Measurements from ENCODE around the gene CTNNA2.

CTNNA2 gene

DNA sequence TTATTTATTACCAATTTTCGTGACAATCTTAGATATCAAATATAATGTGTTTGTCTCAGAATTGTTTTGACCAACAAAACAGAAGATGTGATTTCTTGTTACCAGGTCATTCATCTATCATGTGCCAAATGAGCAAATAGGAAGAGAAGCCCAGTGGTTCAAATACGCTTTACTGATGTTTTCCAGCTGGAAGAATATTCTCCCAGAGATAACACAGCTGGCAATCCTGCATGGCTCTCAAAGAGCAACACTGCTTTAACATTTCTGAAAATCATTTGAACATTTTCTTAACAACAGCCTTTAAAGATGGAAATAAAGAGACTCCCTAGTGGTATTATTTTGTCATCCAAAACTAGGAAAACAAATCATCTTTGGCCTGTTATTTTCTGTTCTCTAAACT is 359.8 kb downstream of the CTNNA2 start:
- TF ChIP-seq, protein P1, sequence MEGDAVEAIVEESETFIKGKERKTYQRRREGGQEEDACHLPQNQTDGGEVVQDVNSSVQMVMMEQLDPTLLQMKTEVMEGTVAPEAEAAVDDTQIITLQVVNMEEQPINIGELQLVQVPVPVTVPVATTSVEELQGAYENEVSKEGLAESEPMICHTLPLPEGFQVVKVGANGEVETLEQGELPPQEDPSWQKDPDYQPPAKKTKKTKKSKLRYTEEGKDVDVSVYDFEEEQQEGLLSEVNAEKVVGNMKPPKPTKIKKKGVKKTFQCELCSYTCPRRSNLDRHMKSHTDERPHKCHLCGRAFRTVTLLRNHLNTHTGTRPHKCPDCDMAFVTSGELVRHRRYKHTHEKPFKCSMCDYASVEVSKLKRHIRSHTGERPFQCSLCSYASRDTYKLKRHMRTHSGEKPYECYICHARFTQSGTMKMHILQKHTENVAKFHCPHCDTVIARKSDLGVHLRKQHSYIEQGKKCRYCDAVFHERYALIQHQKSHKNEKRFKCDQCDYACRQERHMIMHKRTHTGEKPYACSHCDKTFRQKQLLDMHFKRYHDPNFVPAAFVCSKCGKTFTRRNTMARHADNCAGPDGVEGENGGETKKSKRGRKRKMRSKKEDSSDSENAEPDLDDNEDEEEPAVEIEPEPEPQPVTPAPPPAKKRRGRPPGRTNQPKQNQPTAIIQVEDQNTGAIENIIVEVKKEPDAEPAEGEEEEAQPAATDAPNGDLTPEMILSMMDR (IDR thresholded peaks at IDR 0.05; ENCODE audit: low read depth, low read length, missing control alignments) = no peak
- H3K36me3 ChIP-seq (replicated peaks) = no peaks in the 10 kb centered on the region
- no peaks in the 10 kb centered on the region for H3K27me3 ChIP-seq (replicated peaks)
- no peak overlapping the region for H3K27ac ChIP-seq
- in situ Hi-C loops (cut with HindIII; ENCODE audit: low pct_ligation_motif_present, low sequenced_read_pairs) = no loop called here
- DNase-seq = no peak
- no peak overlapping the region for H3K4me3 ChIP-seq (ENCODE audit: low read depth, low read length)

GRCh38 chr2:79874015-79874414 is 361.2 kb downstream of the CTNNA2 start:
- TF ChIP-seq, protein P1 (IDR thresholded peaks at IDR 0.05; ENCODE audit: low read depth, low read length, missing control alignments) = no peak
- H3K27ac ChIP-seq = no peak overlapping the region
- DNase-seq = no peak
- H3K27me3 ChIP-seq (replicated peaks) = no peaks in the 10 kb centered on the region
- H3K4me3 ChIP-seq (ENCODE audit: low read depth, low read length) = no peak overlapping the region
- H3K36me3 ChIP-seq (replicated peaks) = no peaks in the 10 kb centered on the region
- in situ Hi-C loops (cut with HindIII; ENCODE audit: low pct_ligation_motif_present, low sequenced_read_pairs) = no loop called here

DNA sequence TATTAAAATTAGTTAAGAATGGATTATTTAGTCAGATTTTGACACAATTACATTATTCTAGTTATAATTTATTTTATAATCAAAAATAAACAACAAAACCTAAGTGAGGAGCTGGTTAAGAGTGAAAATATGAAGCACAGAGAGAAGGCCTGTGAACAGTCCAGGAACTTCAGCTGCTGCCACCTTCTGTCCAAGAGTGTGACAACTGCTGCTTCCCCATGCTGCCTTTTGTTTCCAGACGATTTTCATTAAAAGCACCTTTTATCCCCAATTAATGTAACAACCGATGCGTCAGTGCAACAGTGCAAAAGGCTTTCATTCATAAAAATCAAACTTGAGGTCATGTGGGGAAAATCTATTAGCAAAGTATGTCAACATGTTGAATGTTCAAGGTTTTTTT is 363.6 kb downstream of the CTNNA2 start:
- Histone ChIP-seq H3K27me3 (replicated peaks) (no peaks in the 10 kb centered on the region), H3K4me3 (ENCODE audit: low read depth, low read length) (no peak overlapping the region), H3K36me3 (replicated peaks) (no peaks in the 10 kb centered on the region), H3K27ac (no peak overlapping the region)
- in situ Hi-C loops (cut with HindIII; ENCODE audit: low pct_ligation_motif_present, low sequenced_read_pairs) = no loop called here
- DNase-seq = peak; percentile 1
- TF ChIP-seq, protein P1 (IDR thresholded peaks at IDR 0.05; ENCODE audit: low read depth, low read length, missing control alignments) = peak; percentile 67

GRCh38 chr2:79882548-79882947 is 369.7 kb downstream of the CTNNA2 start:
- no peak overlapping the region for H3K4me3 ChIP-seq (ENCODE audit: low read depth, low read length)
- in situ Hi-C loops (cut with HindIII; ENCODE audit: low pct_ligation_motif_present, low sequenced_read_pairs) = no loop called here
- TF ChIP-seq, protein P1 (IDR thresholded peaks at IDR 0.05; ENCODE audit: low read depth, low read length, missing control alignments) = no peak
- H3K27me3 ChIP-seq (replicated peaks) = no peaks in the 10 kb centered on the region
- no peaks in the 10 kb centered on the region for H3K36me3 ChIP-seq (replicated peaks)
- H3K27ac ChIP-seq = no peak overlapping the region
- no peak for DNase-seq

DNA sequence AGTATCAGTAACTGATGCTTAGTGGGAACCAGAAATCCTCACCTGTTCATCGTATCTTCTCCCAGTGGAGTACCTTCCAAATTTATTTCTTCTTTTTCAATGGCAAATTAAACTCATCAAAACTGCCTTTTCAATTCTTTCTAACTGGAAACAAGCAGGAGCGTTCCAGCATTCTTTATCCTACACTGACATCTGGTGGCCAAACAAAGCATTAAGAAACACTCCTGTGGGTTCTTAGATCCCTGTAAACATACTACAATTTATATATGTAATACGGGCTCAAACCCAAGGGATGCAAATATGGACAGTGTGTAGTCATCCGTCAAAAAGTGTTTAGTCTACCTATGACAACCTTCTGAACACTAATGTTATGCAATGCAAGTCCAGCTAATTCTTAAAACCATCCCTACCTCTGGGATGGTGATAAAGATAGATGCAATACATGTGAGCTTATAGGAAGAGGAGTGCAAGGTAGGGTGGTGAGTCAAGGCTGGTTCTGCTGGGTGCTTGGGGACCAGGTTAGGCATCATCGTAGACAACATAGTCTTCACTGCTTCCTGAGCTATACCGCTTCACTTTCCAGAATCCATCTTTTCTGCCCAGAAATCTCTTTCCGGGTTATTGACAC is 375.0 kb downstream of the CTNNA2 start:
- Histone ChIP-seq H3K36me3 (replicated peaks) (no peaks in the 10 kb centered on the region), H3K27me3 (replicated peaks) (no peaks in the 10 kb centered on the region), H3K27ac (no peak overlapping the region), H3K4me3 (ENCODE audit: low read depth, low read length) (no peak overlapping the region)
- TF ChIP-seq, protein P1 (IDR thresholded peaks at IDR 0.05; ENCODE audit: low read depth, low read length, missing control alignments) = peak; percentile 59
- peak; percentile 48 for DNase-seq
- in situ Hi-C loops (cut with HindIII; ENCODE audit: low pct_ligation_motif_present, low sequenced_read_pairs) = no loop called here

GRCh38 chr2:79892123-79892522 is 379.3 kb downstream of the CTNNA2 start:
- Histone ChIP-seq H3K4me3 (ENCODE audit: low read depth, low read length) (no peak overlapping the region), H3K27me3 (replicated peaks) (no peaks in the 10 kb centered on the region), H3K27ac (no peak overlapping the region), H3K36me3 (replicated peaks) (no peaks in the 10 kb centered on the region)
- in situ Hi-C loops (cut with HindIII; ENCODE audit: low pct_ligation_motif_present, low sequenced_read_pairs) = no loop called here
- TF ChIP-seq, protein P1 (IDR thresholded peaks at IDR 0.05; ENCODE audit: low read depth, low read length, missing control alignments) = no peak
- no peak for DNase-seq

Data from brain microvascular endothelial cell (primary cell).